Activated CD4-positive, CD25-positive, alpha-beta regulatory T cell (primary cell): ENCODE measurements around the gene TMEM190.
A peak's percentile ranks its signal among the peaks of the same experiment; 100 is the strongest.
"Not testable (repeated sequence)": the region's sequence is repeated elsewhere in the genome, so short reads cannot be mapped to it uniquely, and the experiment has no call there.

ENCODE experiments used
- DNase-seq, 4 experiments: peaks; one replicate each; lab custom pipeline; 2025; lab: John Stamatoyannopoulos, UW

TMEM190 gene

DNA sequence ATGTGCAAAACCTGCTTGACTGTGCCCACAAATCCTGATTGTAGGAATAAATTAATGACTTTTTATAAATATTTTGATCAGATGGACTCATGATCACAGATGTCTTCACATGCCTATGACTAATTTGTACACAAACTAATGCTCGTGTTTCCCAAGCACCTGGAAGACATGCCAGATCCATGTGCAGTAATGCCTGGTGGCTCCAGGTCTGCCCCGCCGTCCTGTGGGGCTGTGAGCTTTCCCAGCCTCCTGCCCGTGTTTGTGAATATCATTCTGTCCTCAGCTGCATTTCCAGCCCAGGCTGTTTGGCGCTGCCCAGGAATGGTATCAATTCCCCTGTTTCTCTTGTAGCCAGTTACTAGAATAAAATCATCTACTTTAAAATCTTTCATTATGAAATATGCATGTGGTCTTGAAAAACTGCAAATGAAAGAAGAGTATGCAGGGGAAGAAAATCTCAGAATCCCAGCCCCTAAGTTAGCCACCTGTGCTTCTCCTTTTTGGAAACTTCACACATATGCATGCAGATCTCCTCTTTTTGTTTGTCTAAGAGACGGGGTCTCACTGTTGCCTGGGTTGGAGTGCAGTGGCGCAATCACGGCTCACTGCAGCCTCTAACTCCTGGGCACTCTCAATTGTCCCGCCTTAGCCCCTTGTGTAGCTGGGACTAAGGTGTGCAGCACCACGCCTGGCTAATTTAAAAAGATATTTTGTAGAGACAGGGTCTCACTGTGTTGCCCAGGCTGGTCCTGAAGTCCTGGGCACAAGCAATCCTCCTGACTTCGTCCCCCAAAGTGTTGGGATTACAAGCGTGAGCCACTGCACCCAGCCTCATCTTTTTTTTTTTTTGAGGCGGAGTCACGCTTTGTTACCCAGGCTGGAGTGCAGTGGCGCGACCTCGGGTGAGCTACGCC, 15.3 kb downstream of the TMEM190 start:
- no peak for DNase-seq

- no peak for DNase-seq
Measured at GRCh38 chr19:55392820-55393761, 16.5 kb downstream of the TMEM190 start.

GRCh38 chr19:55398200-55398925, 21.7 kb downstream of the TMEM190 start:
- DNase-seq, result no peak

- DNase-seq, result no peak
Measured at GRCh38 chr19:55400281-55401087, 23.9 kb downstream of the TMEM190 start.

DNA sequence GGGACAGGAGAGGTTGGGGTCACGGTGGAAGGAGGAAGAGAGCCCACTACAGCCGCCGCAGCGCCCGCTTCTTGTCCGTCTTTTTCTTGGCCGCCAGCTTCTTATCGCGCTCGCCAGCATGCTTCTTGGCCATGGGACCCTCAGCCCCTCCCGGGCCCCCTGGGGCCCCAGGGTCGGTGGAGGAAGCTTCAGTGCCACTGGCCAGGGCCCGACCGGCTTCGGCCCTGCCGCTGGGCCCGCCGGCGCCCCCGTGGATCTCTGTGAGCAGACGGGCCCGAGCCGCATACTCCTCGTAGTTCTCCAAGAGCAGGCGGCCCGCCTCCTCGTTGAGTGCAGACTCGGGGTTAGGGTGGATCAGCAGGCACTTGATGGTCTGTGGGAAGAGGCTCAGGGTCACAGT, 24.8 kb downstream of the TMEM190 start:
- not testable (repeated sequence) for DNase-seq

GRCh38 chr19:55402509-55402908, 25.9 kb downstream of the TMEM190 start:
- no peak for DNase-seq

DNA sequence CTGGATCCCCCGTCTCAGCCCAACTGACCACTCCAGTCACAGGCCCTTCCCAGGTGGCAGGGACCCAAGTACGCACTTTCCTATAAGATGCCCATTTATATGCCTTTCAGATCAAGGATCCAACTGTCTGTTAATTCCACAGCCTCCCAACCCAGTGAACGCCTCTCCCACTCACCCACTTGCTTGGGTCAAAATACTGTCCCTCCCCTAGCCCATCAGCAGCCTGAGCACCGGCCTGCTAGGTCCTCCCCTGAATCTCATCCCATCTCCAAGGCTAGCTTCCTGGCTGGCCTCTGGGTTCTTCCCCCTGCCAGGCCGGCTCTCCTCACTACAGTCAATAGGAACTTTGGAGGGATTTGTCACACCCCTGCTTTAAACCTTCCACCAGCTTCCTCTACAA, 29.0 kb downstream of the TMEM190 start:
- no peak for DNase-seq

- DNase-seq, result no peak
Measured at GRCh38 chr19:55406091-55406825, 29.6 kb downstream of the TMEM190 start.

GRCh38 chr19:55406826-55407549, 30.4 kb downstream of the TMEM190 start:
- DNase-seq, result peak in 1 of 4 experiments; percentile 19

DNA sequence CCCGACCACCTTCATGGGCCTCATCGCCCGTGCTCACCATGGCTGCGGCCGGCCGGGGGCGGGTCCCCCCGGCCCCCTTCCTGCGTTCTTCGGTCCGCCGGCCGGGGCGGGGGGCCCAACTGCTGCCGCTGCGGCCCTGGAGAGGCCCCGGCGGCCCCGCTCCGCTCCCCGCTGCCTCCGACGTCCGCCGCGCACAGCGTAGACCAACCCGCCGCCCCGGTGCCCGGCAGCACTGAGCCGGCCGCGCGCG, 30.8 kb downstream of the TMEM190 start, which contains the start of gene UBE2S:
UBE2S (minus strand) TSS at position 239 of the 250 bp plus-strand sequence; CDS start at position 40, 199 bp downstream.
- not testable (repeated sequence) for DNase-seq

DNA sequence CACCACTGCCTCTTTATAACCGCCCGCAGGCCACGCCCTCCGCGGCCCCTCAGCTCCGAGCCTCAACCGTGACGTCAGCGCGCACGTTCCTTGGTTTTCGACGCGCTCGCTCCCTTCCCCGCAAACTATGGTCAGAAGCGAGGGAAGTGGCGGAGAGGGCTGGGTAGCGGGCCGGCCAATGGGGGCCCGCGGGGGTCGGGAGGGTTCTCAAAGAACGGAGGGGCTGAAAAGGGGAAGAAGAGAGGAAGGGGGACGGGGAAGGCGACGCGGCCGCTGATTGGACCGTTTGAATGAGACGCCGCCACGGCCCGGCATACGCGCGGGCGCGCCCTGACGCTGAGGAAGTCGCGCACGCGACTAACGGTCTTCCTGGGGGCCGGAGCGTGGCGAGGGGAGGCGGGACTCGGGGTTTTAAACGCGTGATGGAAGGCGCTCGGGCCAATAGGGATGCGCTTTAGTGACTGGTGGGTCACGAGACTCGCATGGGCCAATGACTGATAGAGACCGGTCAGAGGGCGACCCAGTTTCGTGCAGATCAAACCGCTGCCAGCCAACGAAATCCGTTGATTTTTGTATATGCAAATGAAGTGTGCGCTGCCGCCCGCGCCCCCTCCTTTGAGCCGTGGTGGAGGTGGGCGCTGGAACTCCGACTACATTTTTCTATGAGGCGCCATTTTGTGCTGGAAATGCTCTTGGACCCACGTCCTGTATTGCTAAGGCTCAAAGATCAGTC, 31.3 kb downstream of the TMEM190 start:
- peak; percentile 90 to 95 (median 93) for DNase-seq

GRCh38 chr19:55408533-55408872, 31.9 kb downstream of the TMEM190 start:
- no peak for DNase-seq

GRCh38 chr19:55409179-55409578, 32.6 kb downstream of the TMEM190 start:
- not testable (repeated sequence) for DNase-seq

DNA sequence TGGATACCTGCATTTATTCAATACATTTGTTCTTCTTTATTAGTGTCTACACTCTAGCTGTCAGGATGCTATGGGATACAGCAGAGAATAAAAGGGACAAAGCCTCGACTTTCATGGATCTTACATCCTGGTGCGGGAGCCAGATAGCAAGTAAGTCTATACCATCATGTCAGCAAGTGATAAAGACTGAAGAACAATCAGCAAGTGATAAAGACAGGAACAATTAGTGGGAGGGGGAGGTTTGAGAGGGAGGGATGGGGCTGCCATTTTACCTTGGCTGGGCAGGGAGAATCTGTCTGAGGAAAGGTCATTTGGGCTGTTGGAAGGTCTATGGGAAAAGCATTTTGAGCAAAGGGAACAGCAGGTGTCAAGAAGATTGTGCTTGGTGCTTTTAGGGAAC, 33.5 kb downstream of the TMEM190 start:
- no peak for DNase-seq

DNA sequence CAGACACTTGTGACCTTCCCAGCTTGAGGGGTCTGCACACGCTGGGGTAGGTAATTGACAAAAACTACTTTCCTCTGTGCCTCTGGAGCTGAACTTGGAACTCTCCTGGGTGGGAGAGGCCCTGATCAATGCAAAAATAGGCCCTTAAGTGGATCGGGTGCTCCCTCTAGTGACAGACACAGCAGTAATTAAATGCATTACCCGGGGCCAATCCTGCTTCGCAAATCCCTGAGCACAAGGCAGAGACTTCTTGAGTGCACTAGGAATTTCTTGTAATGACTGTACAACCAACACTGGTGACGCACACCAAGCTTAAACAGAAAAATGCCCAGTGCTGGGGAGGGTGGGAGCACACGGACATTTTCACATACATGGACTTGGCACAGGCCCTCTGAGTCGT, 41.6 kb downstream of the TMEM190 start:
- DNase-seq, result peak in 3 of 4 experiments; percentile 8 to 14 (median 14)

- no peak for DNase-seq
Measured at GRCh38 chr19:55419103-55419502, 42.5 kb downstream of the TMEM190 start.

DNA sequence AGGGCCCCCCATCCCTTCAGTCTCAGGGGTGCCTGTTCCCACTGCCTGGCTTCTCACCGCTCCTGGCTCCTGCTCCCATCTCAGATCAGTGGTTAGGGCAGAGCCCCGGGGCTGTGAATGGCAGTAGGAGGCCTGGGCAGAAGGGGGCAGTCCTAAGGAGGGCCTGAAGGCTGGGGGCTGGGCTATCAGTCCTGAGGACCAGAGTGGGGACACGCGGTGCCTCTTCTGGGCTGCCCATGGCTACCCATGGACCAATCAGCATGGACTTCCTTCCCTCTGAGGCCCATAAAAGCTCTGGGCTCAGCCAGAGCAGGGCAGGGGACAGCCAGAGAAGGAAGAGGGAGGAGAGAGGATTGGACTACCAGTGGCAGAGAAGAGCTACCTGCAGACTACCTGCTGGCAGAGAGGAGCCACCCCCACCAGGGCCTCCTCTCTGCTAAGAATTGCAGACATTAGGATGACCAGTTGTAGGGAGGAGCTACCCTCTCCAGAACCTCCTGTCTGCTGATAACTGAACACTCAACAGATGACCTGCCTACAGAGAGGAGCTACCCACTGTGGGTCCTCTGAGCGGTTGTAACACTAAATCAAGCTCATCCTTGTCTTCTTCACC, 43.1 kb downstream of the TMEM190 start:
- DNase-seq, result no peak

GRCh38 chr19:55421281-55421680, 44.7 kb downstream of the TMEM190 start:
- not testable (repeated sequence) for DNase-seq
